Measurements from ENCODE around the gene ADAMTS17.

DNA sequence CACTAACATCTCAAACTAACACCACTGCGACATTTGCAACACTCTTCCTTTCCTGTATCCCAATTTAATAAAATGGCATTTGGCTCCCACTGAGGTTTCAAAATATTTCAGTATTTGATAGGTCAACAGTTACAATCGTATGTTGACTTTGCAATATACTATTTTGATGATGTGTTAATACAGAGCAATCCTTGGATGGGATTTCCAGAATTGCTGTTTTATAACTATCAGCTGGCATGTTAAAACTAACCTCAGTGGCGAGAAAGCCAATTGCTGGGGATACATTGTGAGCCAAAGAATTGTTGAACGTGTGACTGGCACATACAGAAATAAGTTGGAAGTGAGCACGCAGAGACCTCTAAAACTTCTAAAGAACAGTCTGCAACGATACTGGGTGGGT, 382.4 kb downstream of the ADAMTS17 start:
- TF ChIP-seq CTCF (IDR thresholded peaks at IDR 0.05) = no peak
- TF ChIP-seq POLR2A (IDR thresholded peaks at IDR 0.05) = no peak
